Activated CD4-positive, CD25-positive, alpha-beta regulatory T cell treated with anti-CD3 and anti-CD28 coated beads, Interleukin-2, amount 50 U/mL, for 24 hours (primary cell): ENCODE results near the gene STX18.

Experiments used
- ATAC-seq, 2 donors: fragments of 150-1000 bp; cut with Tn5 transposase; one replicate each; pipeline ENCODE4 v1.10.0; 2021; ENCODE audit warnings: mild to moderate bottlenecking in 1 of 2, moderate library complexity in 1 of 2

The STX18 gene

GRCh38 chr4:4374388-4375098 is 167.3 kb downstream of the STX18 start:
- ATAC-seq, result no peak
